K562 (cell line): ENCODE results near the gene KIZ.

Source experiments
- CTCF ChIP-seq, 3 experiments: IDR thresholded peaks in 2 of 3; conservative IDR thresholded peaks in 1 of 3; 2 replicates each; pipeline ENCODE4 v1.5.1; 2011 to 2012; ENCODE audit warnings: low read length in 3 of 3, mild to moderate bottlenecking in 3 of 3, control low read depth in 2 of 3, improper control_type of control experiment in 1 of 3, inconsistent platforms in 1 of 3, low read depth in 1 of 3, mixed read lengths in 1 of 3, moderate library complexity in 1 of 3; ENCODE audit not compliant: insufficient read depth in 2 of 3
- MTA1 ChIP-seq: fragments of 450-650 bp; IDR thresholded peaks from 2 replicates; pipeline ENCODE4 v1.6.1; 2017; ENCODE audit warnings: borderline replicate concordance
- TAF1 ChIP-seq: IDR thresholded peaks from 2 replicates; pipeline ENCODE4 v1.6.1; 2011; ENCODE audit warnings: mild to moderate bottlenecking, low read length, moderate library complexity; ENCODE audit not compliant: insufficient read depth, control insufficient read depth, severe bottlenecking; ENCODE audit errors: extremely low read depth
- ZNF3 ChIP-seq: fragments of 250-450 bp; sonication (Bioruptor Pico); IDR thresholded peaks from 2 replicates; pipeline ENCODE4 v1.5.0; 2021; ENCODE audit warnings: mild to moderate bottlenecking, moderate library complexity
- ZNF740 ChIP-seq, 3 experiments: fragments of 200-800 bp in 1 of 3; sonication (Bioruptor generic) in 1 of 3; sonication (generic) in 1 of 3; formaldehyde crosslinking in 1 of 3; IDR thresholded peaks; 2 replicates each; pipeline versions ENCODE4 v1.6.1 to v1.8.0; 2016 to 2022; ENCODE audit warnings: mild to moderate bottlenecking in 2 of 3, missing compliant biosample characterization in 2 of 3, missing genetic modification characterization in 2 of 3, missing genetic modification reagents in 1 of 3
- ZNF830 ChIP-seq: fragments of 250-450 bp; sonication (Bioruptor Pico); IDR thresholded peaks from 2 replicates; pipeline ENCODE4 v1.5.0; 2021; ENCODE audit warnings: mild to moderate bottlenecking

GRCh38 chr20:21151791-21152190 lies 25.9 kb downstream of the KIZ start:
- TF ChIP-seq CTCF (IDR thresholded peaks at IDR 0.05 in 2 of 3, conservative IDR thresholded peaks at IDR 0.05 in 1 of 3; ENCODE audit: insufficient read depth in 2 of 3, low read depth in 1 of 3, low read length in 3 of 3) (no peak), ZNF740 (CRISPR knock-in tag; IDR thresholded peaks at IDR 0.05) (no peak), ZNF740 (tag; IDR thresholded peaks at IDR 0.05) (no peak), TAF1 (no peak), ZNF3 (no peak), ZNF830 (CRISPR knock-in tag) (no peak), MTA1 (no peak)
